HG03558 (cell line): ENCODE results near the gene TBR1.

ENCODE experiments used
- ATAC-seq: cut with Tn5 transposase; IDR thresholded peaks from one replicate; pipeline ENCODE4 v1.9.1; 2021; ENCODE audit warnings: moderate number of reproducible peaks; ENCODE audit not compliant: unreplicated experiment; ENCODE audit errors: extremely low read depth

The TBR1 gene

DNA sequence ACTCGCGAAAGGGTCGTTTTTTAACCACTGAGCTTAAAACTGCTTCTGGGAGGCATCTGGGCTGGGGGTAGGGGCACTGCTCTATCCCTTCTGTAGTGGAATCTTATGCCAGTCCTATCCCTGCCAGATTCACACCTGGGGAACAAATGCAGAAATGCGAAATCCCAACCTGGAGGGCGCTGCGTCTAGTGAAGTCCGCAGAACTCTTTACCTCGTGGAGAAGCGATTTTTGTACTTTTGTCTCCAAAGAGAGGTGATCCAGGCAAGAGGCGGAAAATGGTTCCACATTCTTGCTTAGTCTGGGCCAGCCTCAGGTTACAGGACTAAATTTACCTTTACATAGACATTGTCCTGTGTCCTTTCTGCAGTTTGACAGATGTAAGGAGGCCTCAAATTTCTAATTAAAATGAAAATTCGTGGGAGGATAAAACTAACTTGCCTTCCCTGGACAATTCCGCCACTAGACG lies 10.4 kb downstream of the TBR1 start:
- ATAC-seq: no peak

DNA sequence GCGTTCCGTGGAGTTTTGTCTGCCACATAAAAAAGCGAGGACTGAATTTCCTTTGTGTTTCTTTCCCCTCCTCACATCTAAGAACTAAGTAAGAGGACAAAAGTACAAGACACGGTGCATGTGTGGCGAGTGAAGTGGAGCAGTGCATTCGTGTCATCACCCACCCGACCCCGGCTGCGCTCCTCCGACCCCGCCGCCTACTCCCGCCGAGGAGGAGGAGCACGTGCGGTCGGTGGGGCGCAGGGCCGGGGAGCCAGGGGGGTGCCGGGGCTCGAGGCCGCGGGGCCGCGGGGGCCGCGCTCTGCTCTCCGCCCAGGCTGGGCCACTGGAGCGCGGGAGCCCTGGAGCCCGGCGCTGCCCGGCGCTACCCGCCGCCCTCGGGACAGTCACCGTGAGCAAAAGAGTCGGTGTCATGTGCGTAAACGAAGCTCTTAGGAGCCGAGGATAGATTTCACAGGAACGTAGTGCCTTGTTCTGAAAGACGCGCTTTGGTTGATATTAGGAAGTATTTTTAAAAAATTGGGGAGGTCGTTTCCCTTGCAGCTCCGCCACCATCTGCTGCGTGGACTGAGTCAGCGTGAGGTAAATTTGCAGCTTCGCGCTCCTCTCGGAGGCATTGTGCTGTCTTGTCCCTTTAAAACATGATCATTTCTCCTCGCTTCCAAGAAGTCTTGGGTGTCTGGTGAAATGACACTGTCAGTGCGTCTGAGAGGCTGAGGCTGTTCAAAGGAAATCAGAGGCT lies 11.0 kb downstream of the TBR1 start:
- ATAC-seq: no peak

DNA sequence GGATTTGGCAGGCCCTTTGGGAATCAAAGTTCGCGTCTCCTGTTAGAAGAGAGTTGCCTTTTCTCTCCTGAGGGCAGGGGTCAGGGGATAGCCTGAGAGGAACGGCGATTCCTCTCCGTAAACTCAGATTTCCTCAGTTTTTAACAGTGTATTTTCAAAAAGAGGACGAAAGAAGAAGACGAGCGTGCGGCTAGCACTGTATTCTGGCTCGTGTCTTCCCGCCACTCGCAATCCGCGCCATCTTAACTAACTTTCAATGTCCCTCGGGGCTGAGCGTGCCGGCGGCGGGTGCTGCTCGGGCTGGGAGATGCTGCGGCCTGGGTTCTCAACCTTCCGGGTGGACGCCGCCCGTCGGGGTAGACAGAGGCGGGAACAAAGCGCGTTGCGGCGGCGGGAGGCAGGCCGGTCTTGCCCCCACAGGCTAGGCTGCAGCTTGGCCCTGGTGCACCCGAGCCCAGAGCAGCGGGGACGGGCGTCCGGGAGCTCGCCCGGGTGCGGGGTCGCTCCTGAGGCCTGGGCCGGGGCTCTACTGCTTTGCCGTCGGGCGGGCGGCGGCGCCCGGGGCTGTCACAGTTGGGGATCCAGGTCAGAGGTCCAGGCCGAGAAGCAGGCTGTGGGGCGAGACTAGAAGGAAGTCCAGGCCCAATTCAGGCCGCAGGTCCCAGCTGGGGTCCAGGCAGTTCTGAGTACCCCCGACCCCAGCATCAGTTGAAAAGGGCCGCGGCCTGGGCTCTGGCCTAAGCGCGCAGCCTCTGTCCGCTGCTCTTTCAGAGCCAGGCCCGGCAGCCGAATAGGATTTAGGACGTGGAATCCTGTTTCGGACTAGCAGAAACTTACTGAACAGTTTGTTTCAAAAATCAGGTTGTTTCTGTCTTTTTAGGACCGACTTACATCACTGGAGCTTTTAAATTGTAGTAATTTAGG lies 11.8 kb downstream of the TBR1 start:
- ATAC-seq: no peak

DNA sequence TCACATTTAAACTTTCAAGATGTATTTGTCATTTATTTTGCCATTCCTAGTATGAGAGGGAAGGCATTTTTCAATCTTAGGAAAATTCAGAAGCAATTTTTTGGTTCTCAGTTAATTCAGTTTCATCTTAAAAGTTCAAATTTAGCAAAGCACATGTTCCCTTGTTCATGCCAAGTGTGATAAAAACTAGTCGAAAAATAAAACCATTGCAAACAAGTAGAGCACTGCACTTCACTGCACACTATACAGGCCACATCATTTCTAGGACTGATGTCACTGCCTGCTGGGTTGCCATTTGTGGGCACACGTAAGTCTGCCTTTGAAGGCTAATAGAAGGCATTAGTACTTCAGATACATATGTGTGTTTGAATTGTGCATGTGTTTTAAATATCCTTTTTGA lies 14.3 kb downstream of the TBR1 start:
- no peak for ATAC-seq

DNA sequence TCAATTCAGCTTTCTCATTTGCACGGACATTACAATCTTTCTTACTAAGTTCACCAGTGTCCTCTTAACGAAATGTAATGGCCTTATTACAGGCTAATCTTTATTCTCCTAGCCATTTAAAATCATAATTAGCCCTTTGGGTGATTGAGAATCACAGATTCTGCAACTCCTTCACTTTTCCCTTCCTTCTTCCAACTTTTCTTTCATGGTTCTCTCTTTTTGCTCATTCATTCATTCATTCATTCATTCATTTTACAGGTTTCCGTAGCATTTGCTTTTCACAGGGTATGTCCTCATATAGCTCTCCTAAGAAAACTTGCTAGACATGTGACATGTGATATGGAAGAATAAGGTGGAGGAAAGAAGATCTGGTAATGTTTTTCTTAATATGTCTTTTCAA lies 16.0 kb downstream of the TBR1 start:
- no peak for ATAC-seq

DNA sequence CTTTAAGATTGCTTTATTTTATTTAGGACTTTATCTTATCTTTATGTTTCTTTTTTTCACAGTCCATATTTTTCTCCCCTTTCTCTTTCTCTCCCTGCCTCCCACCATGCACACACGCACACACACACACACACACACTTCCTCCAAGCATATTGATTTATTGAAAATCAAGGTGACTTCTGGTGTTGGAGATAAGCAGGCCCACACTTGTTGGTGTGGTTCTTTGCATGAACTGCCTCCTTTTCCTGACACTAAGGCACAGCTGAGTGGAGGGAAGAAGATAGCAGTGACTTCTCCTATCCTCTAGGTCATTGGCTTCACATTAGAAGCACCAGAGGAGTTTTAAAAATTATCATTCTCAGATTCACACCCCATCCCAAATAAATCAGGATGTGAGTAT lies 18.0 kb downstream of the TBR1 start:
- no peak for ATAC-seq

DNA sequence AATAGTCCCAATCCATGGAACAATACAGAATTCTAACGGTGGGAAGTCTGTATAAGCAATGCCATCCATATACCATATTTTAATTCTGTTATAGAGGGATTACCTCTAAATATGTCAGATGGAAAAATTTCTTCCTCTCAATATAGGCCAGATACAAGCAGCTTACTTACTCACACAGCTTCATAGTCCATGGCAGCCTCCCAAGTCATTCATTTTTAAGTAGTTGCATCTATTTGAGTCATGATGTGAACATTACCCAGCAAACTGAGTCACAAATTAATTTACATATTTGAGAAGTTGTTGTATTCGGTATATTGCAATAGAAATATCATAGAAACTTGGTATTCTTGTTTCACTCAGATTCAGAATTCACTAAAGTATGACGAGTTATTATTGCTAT lies 20.3 kb downstream of the TBR1 start:
- ATAC-seq: no peak

DNA sequence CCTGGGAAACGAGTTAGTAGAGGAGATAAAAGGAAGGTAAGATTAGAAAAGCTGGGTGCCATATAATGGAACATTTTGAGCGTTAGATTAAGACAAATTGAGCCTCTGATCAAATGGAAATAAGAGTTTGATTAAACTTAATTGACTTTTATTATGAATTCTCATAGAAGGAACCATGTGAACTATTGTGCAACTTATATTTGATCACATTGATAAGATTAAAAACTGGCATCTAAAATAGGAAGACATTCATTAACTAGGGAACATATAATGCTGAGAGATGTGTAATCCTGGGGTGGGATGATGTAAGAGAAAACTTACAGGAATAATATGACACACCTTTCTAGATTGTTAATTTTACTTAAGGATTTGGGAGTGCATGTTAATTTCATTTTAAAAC lies 22.5 kb downstream of the TBR1 start:
- ATAC-seq: no peak

DNA sequence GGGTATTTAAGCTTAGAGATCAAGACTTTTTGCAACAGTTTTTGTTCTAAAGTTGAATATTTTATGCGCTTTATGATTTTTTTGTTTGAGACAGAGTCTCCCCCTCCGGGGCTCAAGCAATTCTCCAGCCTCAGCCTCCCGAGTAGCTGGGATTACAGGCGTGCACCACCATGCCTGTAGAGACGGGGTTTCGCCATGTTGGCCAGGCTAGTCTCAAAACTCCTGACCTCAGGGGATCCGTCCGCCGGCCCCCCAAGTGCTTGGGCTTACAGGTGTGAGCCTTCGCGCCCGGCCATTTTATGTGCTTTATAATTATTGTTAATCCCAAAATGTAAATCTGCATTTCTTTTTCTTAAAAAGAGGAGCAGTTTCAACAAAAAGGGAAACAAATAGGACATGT lies 29.0 kb downstream of the TBR1 start:
- no peak for ATAC-seq

DNA sequence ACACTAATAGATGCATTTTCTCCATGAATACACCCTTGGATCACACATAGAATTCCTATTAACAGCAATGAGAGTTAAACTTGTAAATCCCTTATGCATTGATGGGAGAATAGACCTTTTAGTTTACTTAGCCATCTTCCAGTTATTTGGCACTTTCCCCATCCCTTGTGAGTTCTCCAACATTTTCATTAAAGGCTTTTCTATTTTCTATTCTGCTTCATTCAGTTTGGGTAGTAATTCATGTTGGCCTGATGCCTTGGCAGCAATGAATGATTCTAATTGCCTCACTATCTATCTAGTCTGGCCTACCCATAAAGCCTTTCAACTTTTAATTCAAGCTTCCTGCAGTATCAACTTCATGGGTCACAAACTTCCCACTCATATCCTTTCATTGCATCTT lies 32.3 kb downstream of the TBR1 start:
- no peak for ATAC-seq

DNA sequence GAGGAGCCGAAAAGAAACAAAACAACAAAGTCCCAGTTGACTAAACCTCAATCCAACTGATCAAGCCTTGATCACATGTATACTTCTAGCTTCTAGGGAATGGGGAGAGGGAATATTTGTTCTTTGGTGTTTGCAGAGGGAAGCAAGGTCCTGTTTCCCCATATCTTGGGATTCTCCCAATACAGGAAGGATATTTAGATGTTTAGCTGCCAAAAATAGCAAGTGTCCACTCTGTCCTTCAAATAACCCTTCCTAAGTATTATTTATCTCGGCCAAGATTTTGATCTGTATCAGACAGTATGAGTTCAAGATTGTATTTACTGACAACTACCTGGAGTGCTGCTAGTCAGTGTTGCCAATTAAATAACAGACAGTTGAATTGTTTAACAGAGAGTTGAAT lies 55.5 kb downstream of the TBR1 start:
- ATAC-seq: no peak

DNA sequence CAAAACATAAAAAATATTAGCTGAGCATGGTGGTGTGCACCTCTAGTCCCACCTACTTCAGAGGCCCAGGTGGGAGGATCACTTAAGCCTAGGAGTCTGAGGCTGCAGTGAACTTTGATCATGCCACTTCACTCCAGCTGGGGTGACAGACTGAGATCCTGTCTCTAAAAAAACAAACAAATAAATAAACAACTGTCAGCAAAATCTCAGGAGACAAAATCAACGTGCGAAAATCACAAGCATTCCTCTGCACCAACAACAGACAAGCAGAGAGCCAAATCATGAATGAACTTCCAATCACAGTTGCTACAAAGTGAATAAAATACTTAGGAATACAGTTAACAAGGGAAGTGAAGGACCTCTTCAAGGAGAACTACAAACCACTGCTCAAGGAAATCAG lies 58.8 kb downstream of the TBR1 start:
- ATAC-seq: no peak
